HG02840 (cell line): ENCODE results near the gene RRP36.

ENCODE experiments used
- ATAC-seq: cut with Tn5 transposase; IDR thresholded peaks from one replicate; pipeline ENCODE4 v1.9.1; 2021; ENCODE audit warnings: mild to moderate bottlenecking, moderate library complexity, moderate number of reproducible peaks; ENCODE audit not compliant: unreplicated experiment, low FRiP score

Gene RRP36

GRCh38 chr6:43006251-43006650 is 15.2 kb upstream of the RRP36 start:
- ATAC-seq = no peak

- no peak for ATAC-seq
Measured at GRCh38 chr6:43007126-43007525, 14.3 kb upstream of the RRP36 start.

- no peak for ATAC-seq
Measured at GRCh38 chr6:43009124-43009523, 12.3 kb upstream of the RRP36 start.

- ATAC-seq = no peak
Measured at GRCh38 chr6:43011207-43011606, 10.2 kb upstream of the RRP36 start.

GRCh38 chr6:43012364-43012763 is 9.1 kb upstream of the RRP36 start:
- no peak for ATAC-seq

- ATAC-seq = peak; percentile 9
Measured at GRCh38 chr6:43013097-43013842, 8.2 kb upstream of the RRP36 start.

GRCh38 chr6:43013843-43014433 is 7.5 kb upstream of the RRP36 start, which contains the start of the genes KLHDC3 and MEA1:
Gene KLHDC3 (plus strand): TSS chr6:43014249. CDS start chr6:43017193, 2,944 bp downstream.
Gene MEA1 (minus strand): TSS chr6:43013946. CDS start chr6:43013813, 133 bp downstream.
- ATAC-seq = peak; percentile 95

GRCh38 chr6:43014434-43014909 is 7.0 kb upstream of the RRP36 start:
- ATAC-seq = no peak

GRCh38 chr6:43016176-43016942 is 5.1 kb upstream of the RRP36 start:
- no peak for ATAC-seq

- ATAC-seq = no peak
Measured at GRCh38 chr6:43016943-43017334, 4.5 kb upstream of the RRP36 start.

- no peak for ATAC-seq
Measured at GRCh38 chr6:43019152-43019551, 2.3 kb upstream of the RRP36 start.

GRCh38 chr6:43020052-43020705 is 1.2 kb upstream of the RRP36 start:
- ATAC-seq = no peak

- ATAC-seq = no peak
Measured at GRCh38 chr6:43020847-43021246, 576 bp upstream of the RRP36 start.

GRCh38 chr6:43024436-43024835 is 3.0 kb downstream of the RRP36 start:
- no peak for ATAC-seq

- ATAC-seq = no peak
Measured at GRCh38 chr6:43026365-43026764, 4.9 kb downstream of the RRP36 start.

- no peak for ATAC-seq
Measured at GRCh38 chr6:43029120-43029519, 7.7 kb downstream of the RRP36 start.

GRCh38 chr6:43032326-43032725 is 10.9 kb downstream of the RRP36 start:
- no peak for ATAC-seq

- no peak for ATAC-seq
Measured at GRCh38 chr6:43033496-43034189, 12.2 kb downstream of the RRP36 start.

- no peak for ATAC-seq
Measured at GRCh38 chr6:43034190-43034525, 12.7 kb downstream of the RRP36 start.

- ATAC-seq = no peak
Measured at GRCh38 chr6:43035495-43036194, 14.2 kb downstream of the RRP36 start.
